ENCODE measurements around the gene ATP8A1. TPM values are rescaled to one million over a fixed set of nuclear protein-coding genes. Genes with fewer than 3 reads are reported as not detected.

The ATP8A1 gene
- total and polyA plus RNA-seq, 4 donors = 0.65 to 15.9 (median 5.9) TPM

GRCh38 chr4:42515156-42515884, 141.6 kb downstream of the ATP8A1 start (continued):
- TF ChIP-seq, protein P1, sequence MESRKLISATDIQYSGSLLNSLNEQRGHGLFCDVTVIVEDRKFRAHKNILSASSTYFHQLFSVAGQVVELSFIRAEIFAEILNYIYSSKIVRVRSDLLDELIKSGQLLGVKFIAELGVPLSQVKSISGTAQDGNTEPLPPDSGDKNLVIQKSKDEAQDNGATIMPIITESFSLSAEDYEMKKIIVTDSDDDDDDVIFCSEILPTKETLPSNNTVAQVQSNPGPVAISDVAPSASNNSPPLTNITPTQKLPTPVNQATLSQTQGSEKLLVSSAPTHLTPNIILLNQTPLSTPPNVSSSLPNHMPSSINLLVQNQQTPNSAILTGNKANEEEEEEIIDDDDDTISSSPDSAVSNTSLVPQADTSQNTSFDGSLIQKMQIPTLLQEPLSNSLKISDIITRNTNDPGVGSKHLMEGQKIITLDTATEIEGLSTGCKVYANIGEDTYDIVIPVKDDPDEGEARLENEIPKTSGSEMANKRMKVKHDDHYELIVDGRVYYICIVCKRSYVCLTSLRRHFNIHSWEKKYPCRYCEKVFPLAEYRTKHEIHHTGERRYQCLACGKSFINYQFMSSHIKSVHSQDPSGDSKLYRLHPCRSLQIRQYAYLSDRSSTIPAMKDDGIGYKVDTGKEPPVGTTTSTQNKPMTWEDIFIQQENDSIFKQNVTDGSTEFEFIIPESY (IDR thresholded peaks at IDR 0.05) = no peak
- TF ChIP-seq GABPA (IDR thresholded peaks at IDR 0.05 in 1 of 2, conservative IDR thresholded peaks at IDR 0.05 in 1 of 2) (no peak), HNF4G (IDR thresholded peaks at IDR 0.05) (no peak), JUND (IDR thresholded peaks at IDR 0.05) (no peak)

GRCh38 chr4:42513748-42514492, 143.0 kb downstream of the ATP8A1 start:
- Histone ChIP-seq H3K9ac (ENCODE audit: low read depth in 1 of 2, low read length in 2 of 2) (no peak overlapping the region), H3K27ac (ENCODE audit: low read depth in 1 of 2, low read length in 2 of 2) (no peak overlapping the region), H3K27me3 (ENCODE audit: control insufficient read depth in 4 of 4, insufficient read depth in 4 of 4, low read length in 3 of 4) (no peaks in the 10 kb centered on the region), H3K36me3 (ENCODE audit: control insufficient read depth in 4 of 4, insufficient read depth in 3 of 4, low read depth in 1 of 4, low read length in 3 of 4) (no peaks in the 10 kb centered on the region), H3K4me1 (ENCODE audit: control insufficient read depth in 4 of 4, insufficient read depth in 4 of 4, low read length in 3 of 4) (no peaks in the 10 kb centered on the region), H3K9me3 (ENCODE audit: control insufficient read depth in 4 of 4, low read length in 3 of 4) (no peaks in the 10 kb centered on the region), H3K4me3 (ENCODE audit: low read depth in 1 of 3, low read length in 3 of 3) (no peak overlapping the region)
- WGBS = 81% methylated on average over 5 of the region's 5 CpGs
- TF ChIP-seq SP1 (IDR thresholded peaks at IDR 0.05) = no peak
- no peak for TF ChIP-seq EGR1 (IDR thresholded peaks at IDR 0.05; ENCODE audit: low read depth in 2 of 2)
- TF ChIP-seq NR2F2 (IDR thresholded peaks at IDR 0.05) = no peak
- DNase-seq (ENCODE audit: low spot score) = no peak

GRCh38 chr4:42512226-42512625, 144.7 kb downstream of the ATP8A1 start:
- no peak for DNase-seq (ENCODE audit: low spot score)
- no peak overlapping the region for H3K4me3 ChIP-seq (ENCODE audit: low read depth in 1 of 3, low read length in 3 of 3)
- H3K27me3 ChIP-seq (ENCODE audit: control insufficient read depth in 4 of 4, insufficient read depth in 4 of 4, low read length in 3 of 4) = no peaks in the 10 kb centered on the region
- 91% methylated on average over 3 of the region's 3 CpGs for WGBS
- no peaks in the 10 kb centered on the region for H3K36me3 ChIP-seq (ENCODE audit: control insufficient read depth in 4 of 4, insufficient read depth in 3 of 4, low read depth in 1 of 4, low read length in 3 of 4)
- no peaks in the 10 kb centered on the region for H3K9me3 ChIP-seq (ENCODE audit: control insufficient read depth in 4 of 4, low read length in 3 of 4)
- no peak for TF ChIP-seq GABPA (IDR thresholded peaks at IDR 0.05 in 1 of 2, conservative IDR thresholded peaks at IDR 0.05 in 1 of 2)
- TF ChIP-seq, protein P1 (IDR thresholded peaks at IDR 0.05) = no peak
- TF ChIP-seq HNF4G (IDR thresholded peaks at IDR 0.05) = no peak
- no peak for TF ChIP-seq EGR1 (IDR thresholded peaks at IDR 0.05; ENCODE audit: low read depth in 2 of 2)
- TF ChIP-seq SP1 (IDR thresholded peaks at IDR 0.05) = no peak
- TF ChIP-seq YY1 (IDR thresholded peaks at IDR 0.05) = no peak
- no peak for TF ChIP-seq HNF4A (conservative IDR thresholded peaks at IDR 0.05)
- TF ChIP-seq RAD21 (IDR thresholded peaks at IDR 0.05) = no peak
- TF ChIP-seq RXRA (IDR thresholded peaks at IDR 0.05) = no peak
- TF ChIP-seq CTCF (IDR thresholded peaks at IDR 0.05; ENCODE audit: low read depth, low read length, missing input control) = no peak
- no peaks in the 10 kb centered on the region for H3K4me1 ChIP-seq (ENCODE audit: control insufficient read depth in 4 of 4, insufficient read depth in 4 of 4, low read length in 3 of 4)
- no peak overlapping the region for H3K27ac ChIP-seq (ENCODE audit: low read depth in 1 of 2, low read length in 2 of 2)
- H3K9ac ChIP-seq (ENCODE audit: low read depth in 1 of 2, low read length in 2 of 2) = no peak overlapping the region
